GDM1 (cell line): Measurements from ENCODE around the gene USHBP1.
"Not testable (repeated sequence)": the region's sequence is repeated elsewhere in the genome, so short reads cannot be mapped to it uniquely, and the experiment has no call there.

ENCODE experiments used
- DNase-seq: peaks from one replicate; lab custom pipeline; 2025; lab: John Stamatoyannopoulos, UW

Gene USHBP1

DNA sequence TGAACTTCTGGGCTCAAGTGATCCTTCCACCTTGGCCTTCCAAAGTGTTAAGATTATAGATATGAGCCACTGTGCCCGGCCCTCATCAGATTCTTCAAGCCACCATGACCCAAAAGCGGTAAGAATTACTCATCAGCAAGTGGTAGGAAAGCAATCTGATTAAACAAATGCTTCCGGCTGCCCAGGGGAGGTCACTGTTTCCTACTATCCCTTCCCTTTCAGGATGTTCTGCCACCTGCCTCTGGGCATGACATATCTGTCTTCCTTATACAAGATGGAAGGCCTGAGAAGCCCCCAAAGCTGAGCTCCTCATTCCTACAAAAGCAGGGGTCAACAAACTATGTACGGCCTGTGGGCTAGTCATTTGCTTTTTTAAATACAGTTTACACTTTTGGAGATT is 31.7 kb upstream of the USHBP1 start:
- no peak for DNase-seq

DNA sequence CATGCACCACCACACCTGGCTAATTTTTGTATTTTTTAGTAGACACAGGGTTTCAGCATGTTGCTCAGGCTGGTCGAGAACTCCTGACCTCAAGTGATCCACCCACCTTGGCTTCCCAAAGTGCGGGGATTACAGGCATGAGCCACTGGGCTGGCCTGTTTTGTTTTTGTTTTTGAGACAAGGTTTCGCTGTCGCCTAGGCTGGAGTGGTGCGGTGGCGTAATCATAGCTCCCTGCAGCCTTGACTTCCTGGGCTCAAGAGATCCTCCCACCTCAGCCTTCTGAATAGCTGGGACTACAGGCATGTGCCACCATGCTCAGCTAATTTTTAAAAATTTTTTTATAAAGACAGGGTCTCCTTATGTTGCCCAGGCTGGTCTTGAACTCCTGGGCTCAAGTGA is 31.0 kb upstream of the USHBP1 start:
- DNase-seq = not testable (repeated sequence)

DNA sequence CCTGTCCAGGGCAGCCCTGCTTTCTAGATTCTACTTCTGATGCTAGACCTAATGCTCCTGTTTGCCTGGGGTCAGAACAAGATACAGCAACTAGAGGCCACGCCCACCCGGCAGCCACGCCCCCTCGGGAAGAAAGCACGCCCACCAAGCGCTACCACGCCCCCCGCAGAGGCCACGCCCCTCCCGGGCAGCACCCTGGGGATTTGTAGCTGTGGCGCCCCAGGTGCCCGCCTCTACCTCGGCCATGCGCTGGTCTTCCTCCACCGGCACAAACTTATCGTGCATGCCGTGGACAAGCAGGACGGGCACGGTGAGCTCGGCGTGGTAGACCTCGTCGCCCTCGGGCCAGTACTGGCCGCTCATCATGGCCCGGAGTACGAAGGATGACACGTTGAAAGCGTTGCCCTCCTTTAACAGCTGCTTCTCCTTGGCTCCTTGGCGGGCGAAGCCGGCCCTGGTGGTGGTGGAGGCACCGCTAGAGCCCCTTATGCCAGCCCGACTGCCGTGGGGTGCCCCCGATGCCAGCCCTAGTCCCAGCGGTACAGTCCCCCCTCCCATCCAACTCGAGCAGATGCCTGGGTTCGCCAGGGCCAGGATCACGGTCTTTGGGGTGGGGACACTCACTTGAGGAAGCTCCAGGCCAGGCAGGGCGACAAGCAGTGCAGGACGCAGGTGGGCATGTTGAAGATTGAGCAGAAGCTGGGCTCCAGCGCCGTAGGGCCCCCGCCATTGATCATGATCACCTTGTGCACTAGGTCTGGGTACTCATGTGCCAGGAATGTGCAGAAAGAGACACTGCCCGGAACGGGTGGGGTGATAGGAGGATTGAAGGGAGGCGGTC is 29.7 kb upstream of the USHBP1 start:
- DNase-seq = peak; percentile 31

DNA sequence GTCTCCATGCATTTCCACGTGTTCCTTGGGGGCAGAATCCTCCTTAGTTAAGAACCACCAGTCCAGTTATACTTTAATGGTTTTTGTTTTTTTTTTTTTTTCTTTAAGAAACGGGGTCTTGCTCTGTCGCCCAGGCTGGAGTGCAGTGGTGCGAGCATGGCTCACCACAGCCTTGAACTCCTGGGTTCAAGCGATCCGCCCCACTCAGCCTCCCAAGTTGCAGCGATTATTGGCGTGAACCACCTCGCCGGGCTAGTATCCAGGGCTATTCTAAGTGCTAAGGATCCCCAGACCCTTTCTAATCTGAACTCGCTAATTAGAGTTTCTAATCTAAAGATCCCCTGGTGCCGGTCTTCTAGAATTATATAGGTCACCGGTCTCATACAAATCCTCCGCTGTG is 29.1 kb upstream of the USHBP1 start:
- DNase-seq = no peak

DNA sequence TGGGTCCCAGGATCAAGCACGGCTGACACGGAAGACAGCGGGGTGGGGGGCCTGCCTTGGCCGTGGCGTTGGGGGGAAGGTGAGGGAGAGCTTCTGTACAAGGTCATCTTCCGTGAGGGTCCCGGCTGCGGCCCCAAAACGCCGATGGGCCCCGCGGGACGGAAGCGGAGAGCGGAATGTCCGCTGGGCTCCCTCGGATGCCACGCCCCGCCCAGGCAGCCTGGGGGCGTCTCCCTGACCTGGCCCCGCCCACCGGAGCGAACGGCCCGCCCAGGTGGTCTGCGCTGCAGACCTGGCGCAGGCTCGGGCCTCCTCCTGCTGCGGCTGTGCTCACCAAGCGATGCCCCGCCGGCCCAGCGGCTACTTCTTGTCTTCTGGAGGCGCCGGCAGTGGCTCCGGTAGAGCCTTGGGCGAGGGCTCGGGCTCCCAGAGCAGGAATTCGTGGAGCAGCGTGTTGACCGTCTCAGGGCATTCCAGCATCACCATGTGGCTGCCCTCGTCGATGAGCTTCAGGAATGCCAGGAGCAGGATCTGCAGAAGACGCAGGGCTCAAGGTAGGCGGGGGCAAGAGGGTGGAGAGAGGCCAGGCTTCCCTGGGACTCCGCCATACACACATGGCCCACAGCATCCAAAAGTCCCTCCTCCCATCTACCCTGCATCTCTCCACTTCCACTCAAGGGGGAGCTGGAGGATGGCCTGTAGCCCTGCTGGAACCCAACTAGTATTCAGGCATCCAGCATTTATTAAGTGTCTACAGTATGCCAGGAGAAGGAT is 27.9 kb upstream of the USHBP1 start:
- peak; percentile 66 for DNase-seq

DNA sequence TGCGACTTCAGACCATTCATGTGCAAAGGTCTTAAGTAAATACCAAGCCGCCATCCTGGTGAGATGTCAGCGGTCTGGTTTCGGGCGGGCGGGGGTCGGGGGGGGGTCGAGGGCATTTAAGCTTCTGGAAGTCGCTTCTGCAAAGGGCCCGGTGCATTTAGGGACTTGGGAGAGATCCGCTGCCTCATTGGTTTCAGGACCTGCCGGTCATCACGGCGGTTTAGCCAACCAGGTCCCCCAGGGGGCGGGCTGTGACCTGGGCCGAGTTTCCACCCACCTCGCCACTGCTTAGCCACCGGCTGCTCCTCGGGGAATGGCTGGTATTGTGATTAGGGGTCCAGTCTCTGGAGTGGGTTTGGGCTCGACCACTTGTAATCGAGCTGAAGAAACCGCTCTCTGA is 24.9 kb upstream of the USHBP1 start:
- no peak for DNase-seq

DNA sequence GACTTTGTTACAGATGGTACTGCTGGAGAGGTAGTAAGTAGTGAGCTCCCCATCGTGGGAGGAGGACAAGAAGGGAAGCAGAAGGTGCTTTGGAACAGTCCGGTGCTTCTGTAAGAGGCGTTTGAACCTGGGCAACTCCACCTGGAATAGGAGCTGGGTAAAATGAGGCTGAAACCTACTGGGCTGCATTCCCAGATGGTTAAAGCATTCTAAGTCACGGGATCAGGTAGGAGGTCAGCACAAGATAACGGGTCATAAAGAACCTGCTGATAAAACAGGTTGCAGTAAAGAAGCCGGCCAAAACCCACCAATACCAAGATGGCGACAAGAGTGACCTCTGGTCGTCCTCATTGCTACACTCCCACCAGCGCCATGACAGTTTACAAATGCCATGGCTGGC is 22.2 kb upstream of the USHBP1 start:
- no peak for DNase-seq

DNA sequence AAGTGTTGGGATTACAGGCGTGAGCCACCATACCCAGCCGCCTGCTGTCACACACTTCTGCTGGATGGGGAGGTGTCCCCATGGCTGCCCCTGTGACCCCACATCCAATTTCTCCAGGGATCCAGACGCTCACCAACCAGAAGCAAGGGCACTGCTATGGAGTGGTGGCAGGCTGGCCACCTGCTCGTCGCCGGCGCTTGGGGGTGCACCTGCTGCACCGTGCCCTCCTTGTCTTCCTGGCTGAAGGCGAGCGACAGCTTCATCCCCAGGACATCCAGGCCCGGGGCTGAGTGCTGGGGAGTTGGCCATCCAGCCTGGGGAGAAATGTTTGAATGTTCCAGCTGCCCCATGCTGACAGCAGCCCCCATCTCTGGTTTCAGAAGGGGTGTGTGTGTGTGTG is 21.7 kb upstream of the USHBP1 start:
- DNase-seq = no peak

DNA sequence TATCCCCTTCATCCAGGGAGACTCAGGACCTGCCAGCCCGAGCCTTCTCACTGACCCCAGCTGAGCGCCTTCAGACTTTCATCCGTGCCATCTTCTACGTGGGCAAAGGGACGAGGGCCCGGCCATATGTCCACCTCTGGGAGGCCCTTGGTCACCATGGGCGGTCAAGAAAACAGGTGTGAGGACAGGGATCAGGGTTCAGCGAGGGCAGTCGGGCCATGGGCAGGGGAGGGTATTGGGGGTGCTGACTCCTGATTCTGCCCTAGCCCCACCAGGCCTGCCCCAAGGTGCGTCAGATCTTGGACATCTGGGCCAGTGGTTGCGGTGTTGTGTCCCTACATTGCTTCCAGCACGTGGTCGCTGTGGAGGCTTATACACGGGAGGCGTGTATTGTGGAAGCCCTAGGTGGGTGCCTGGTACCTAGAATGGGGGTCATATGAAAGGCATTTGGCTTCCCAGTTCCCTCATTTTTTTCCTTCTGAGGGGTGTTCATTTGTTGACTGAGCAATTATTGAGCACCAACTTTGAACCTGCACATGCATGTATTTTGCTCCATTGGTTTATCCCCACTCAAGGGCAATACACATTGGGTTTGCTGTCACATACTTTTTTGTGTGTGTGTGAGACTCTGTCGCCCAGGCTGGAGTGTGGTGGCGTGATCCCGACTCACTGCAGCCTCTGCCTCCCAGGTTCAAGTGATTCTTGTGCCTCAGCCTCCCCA is 21.0 kb upstream of the USHBP1 start:
- no peak for DNase-seq

DNA sequence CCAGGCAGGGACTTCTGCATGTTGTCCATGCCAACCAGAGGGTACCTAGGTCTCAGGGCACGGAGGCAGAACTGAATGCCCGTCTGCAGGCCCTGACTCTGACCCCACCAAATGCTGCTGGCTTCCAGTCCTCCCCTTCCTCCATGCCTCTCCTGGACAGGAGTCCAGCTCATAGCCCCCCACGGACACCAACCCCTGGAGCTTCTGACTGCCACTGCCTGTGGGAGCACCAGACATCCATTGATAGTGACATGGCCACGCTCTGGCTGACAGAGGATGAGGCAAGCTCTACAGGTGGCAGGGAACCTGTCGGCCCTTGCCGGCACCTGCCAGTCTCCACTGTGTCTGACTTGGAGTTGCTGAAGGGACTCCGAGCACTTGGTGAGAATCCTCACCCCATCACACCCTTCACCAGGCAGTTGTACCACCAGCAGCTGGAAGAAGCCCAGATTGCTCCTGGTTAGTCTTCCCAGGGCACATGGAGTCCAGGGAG is 19.0 kb upstream of the USHBP1 start:
- no peak for DNase-seq

DNA sequence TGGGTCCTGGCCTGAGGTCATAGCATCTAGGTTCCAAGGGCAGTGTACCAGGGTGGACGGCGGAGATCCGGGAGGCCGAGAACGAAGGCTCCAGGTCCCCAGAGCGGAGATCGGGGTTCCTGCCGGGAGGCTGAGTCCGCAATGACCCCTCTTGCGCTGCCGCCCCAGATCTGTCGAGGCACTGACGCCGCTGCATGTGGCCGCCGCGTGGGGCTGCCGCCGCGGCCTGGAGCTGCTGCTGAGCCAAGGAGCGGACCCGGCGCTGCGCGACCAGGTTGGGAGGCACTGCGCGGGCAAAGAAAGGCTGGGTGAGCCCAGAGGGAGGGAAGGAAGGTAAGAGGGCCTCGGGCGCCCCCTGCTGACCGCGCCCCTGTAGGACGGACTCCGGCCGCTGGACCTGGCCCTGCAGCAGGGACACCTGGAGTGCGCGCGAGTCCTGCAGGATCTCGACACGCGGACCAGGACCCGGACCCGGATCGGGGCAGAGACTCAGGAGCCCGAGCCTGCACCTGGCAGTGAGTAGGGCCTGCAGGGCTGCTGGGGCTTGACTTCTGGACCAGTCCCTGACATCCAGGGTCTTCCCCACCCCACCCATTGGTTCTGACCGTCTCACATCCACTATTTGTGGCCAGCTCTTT is 18.1 kb upstream of the USHBP1 start:
- peak; percentile 64 for DNase-seq

DNA sequence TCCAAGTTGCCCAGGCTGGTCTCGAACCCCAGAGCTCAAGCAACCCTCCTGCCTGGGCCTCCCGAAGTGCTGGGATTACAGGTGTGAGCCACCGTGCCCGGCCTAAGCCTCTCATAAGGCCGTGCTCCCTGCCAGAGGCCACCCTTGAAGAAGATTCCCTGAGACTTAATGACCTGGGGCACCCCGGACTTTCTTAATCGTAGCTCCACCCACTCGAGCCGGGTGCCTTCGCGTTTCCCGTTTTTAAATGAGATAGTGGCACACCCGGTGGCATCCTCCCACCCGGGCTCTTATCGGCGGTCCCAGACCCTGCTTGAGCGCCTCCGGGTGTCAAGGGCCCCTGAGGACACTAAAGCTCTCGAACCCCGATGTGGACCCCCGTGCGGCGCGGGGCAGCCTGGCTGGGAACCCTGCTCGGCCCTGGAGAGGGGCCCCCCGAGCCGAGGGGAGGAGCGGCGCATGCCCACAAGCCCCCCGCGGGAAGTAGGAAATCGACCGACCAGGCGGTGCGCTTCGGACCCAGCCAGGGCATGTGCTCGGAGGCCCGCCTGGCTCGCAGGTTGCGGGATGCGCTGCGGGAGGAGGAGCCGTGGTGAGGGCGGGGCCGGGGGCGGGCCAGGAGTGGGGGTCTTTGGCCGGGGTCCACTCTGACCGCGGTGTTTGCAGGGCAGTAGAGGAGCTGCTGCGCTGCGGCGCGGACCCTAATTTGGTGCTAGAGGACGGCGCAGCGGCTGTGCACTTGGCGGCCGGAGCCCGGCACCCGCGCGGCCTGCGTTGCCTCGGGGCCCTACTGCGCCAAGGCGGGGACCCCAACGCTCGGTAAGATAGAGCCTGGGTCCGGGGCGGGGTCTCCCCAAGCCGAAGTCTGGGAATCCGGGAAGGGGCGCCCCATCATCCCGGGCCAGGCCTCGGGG is 17.1 kb upstream of the USHBP1 start, which contains the start of gene ANKLE1:
Gene ANKLE1 (plus strand): TSS at position 511 of the 914 bp plus-strand sequence. CDS start 20 bp downstream, at position 531.
- no peak for DNase-seq

DNA sequence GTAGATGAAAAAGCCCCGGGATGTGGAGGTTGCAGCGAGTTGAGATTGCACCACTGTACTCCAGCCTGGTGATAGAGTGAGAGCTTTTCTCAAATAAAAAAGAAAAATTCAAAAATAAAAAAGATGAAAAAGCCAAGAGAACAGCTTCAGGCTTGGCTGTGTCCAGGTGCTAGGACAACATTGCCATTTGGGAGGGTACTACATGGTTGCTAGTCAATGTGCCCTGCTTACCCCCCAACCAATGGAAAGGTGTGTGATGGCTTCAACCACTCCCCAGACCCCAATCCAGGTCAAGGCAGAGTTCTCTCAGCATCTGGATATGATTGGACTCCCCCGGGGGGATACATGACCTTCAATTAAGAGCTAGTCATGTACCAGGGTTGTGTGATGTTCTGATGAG is 14.9 kb upstream of the USHBP1 start:
- DNase-seq = no peak

DNA sequence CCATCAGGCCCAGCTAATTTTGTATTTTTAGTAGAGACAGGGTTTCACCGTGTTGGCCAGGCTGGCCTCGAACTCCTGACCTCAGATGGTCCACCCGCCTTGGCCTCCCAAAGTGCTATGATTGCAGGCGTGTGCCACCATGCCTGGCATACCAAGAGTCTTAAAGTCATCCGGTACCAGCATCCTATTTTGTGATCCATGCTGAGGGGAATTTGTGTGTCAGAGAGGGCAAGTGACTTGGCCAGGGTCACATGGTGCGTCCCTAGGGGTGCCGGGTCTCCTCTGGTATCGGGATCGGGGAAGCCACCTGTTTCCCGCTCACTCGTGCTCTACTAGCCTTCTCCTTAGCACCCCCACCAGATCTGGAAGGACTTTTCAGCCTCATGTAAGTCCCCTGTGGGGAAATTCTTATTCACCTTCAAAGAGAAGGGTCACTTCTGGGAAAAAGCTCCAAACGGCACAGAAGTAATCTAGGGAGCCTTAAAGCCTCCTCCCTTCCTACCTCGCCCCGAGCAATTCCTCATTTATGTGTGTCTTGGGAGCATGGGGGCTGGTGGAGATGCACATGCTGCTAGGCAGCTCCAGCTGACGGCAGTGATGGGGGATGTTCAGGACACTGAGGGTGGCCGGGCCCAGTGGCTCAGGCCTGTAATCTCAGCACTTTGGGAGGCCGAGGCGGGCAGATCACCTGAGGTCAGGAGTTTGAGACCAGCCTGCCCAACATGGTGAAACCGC is 11.1 kb upstream of the USHBP1 start:
- DNase-seq = no peak

DNA sequence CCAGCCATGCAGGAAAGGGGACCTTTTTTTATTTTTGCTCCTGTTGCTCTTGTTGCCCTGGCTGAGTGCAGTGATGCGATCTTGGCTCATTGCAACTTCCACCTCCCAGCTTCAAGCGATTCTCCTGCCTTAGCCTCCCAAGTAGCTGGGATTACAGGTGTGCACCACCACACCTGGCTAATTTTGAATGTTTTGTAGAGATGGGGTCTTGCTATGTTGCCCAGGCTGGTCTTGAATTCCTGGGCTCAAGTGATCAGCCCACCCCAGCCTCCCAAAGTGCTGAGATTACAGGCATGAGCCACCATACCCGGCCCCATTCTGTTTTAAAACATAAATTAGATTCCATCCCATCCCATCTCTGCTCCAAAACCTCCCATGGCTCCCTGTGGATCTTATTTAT is 10.3 kb upstream of the USHBP1 start:
- not testable (repeated sequence) for DNase-seq

DNA sequence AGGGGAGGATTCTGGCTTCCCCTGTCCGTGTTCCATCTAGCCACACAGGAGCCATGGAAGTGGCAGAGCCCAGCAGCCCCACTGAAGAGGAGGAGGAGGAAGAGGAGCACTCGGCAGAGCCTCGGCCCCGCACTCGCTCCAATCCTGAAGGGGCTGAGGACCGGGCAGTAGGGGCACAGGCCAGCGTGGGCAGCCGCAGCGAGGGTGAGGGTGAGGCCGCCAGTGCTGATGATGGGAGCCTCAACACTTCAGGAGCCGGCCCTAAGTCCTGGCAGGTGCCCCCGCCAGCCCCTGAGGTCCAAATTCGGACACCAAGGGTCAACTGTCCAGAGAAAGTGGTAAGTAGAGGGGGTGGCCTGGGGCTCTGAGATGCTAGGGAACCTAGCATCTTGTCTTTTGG is 4.2 kb upstream of the USHBP1 start:
- no peak for DNase-seq

DNA sequence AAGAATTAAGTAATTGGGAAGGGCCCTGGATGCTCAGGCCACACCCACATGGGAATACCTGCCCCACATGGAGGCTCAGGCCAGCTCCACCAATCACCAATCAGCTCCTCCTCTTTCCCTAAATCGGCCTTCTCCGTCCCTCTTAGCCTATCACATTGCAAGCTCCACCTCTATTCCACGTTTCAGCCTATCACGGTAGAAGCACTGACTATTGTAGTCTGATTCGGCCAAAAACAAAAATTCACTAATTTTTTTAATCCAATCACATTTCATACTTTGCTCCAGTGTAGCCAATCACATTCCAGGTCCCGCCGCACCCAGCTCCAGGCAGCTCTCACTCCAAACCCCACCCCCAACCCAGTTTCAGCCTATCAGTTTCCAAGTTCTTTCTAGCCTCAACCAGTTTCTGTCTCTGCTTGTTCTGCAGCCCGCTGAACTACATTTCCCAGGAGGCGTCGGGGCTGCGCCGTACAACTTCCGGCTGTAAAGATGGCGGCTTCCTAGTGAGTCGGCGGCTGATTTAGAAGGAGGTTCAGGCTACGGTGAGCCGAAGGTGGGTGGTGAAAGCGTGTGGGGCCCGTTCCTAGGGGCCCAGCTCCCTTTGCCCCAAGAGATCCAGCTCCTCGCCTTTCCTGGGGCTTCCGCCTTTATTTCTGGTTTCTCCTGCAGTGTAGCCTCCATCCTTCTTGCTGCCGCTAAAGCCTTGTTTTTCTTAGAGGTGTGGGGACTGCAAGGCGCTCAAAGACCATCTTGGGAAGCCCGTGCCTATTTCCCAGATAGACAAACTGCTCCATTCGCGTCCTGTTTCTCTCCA is 2.6 kb upstream of the USHBP1 start, which contains the start of gene BABAM1:
Gene BABAM1 (plus strand): TSS at position 469 of the 814 bp plus-strand sequence. CDS start 1,364 bp downstream, outside the sequence.
- peak; percentile 98 for DNase-seq

DNA sequence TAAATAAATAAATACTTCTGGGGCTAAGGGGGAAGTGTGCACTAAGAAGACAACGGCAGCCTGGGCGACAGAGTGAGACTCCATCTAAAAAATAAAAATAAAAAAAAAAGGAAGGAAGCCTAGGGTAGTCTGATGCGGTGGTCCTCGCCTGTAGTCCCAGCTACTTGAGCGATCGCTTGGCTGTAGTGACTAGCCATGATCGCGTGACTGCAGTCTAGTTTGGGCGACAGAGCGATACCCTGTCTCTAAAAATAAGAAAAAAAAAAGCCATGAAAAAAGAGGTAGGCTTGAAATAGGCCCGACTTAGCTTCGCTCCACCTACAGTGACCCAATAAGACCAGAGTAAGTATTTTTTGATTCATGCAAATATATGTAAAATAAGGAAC is 2.0 kb upstream of the USHBP1 start:
- DNase-seq = no peak

DNA sequence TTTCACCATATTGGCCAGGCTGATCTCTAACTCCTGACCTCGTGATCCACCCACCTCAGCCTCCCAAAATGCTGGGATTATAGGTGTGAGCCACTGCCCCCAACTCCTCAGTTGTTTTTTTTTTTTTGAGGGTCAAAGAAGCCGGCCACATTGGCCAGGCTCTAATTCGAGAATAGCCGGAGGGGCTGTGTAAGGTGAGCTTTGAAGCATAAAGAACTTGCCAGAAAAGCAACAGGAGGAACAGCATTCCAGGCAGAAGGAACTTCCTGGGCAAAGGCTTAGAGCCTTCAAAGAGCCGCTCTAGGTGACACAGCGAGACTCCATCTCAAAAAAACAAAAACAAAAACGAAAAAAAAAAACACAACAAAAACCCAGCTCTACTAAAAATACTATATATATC is 1.5 kb upstream of the USHBP1 start:
- no peak for DNase-seq
